SK-N-SH treated with all-trans-retinoic acid at 6 μM for 48 hours (cell line): ENCODE measurements around the gene TMEM52B.

Experiments
- ARNTL ChIP-seq: fragments of 450-650 bp; formaldehyde crosslinking; IDR thresholded peaks from 2 replicates; pipeline ENCODE4 v1.5.0; 2020; ENCODE audit warnings: low read depth, mild to moderate bottlenecking, moderate library complexity, borderline replicate concordance
- ESRRG ChIP-seq: fragments of 250-450 bp; sonication (Bioruptor Pico); IDR thresholded peaks from 2 replicates; pipeline ENCODE4 v1.6.1; 2021; ENCODE audit warnings: mild to moderate bottlenecking
- GLIS3 ChIP-seq: fragments of 250-450 bp; sonication (Bioruptor Pico); IDR thresholded peaks from 2 replicates; pipeline ENCODE4 v1.5.0; 2020; ENCODE audit warnings: mild to moderate bottlenecking, moderate library complexity
- RARB ChIP-seq: fragments of 250-450 bp; sonication (Bioruptor Pico); IDR thresholded peaks from 2 replicates; pipeline ENCODE4 v1.8.0; 2021; ENCODE audit warnings: mild to moderate bottlenecking, moderate library complexity
- SNAI2 ChIP-seq: fragments of 250-450 bp; sonication (Bioruptor Pico); IDR thresholded peaks from 2 replicates; pipeline ENCODE4 v1.5.0; 2020; ENCODE audit warnings: mild to moderate bottlenecking, moderate library complexity
- TOX ChIP-seq: fragments of 250-450 bp; sonication (Bioruptor Pico); IDR thresholded peaks from 2 replicates; pipeline ENCODE4 v1.8.0; 2021; ENCODE audit warnings: mild to moderate bottlenecking, moderate library complexity, borderline replicate concordance
- ZC3H10 ChIP-seq: fragments of 250-450 bp; sonication (Bioruptor Pico); IDR thresholded peaks from 2 replicates; pipeline ENCODE4 v1.5.1; 2021; ENCODE audit warnings: mild to moderate bottlenecking, moderate library complexity
- ZFP3 ChIP-seq: fragments of 250-450 bp; sonication (Bioruptor Pico); IDR thresholded peaks from 2 replicates; pipeline ENCODE4 v1.5.0; 2020; ENCODE audit warnings: mild to moderate bottlenecking, moderate library complexity
- ZFP30 ChIP-seq: fragments of 450-650 bp; formaldehyde crosslinking; IDR thresholded peaks from 2 replicates; pipeline ENCODE4 v1.5.0; 2022; ENCODE audit warnings: mild to moderate bottlenecking, moderate library complexity
- ZNF70 ChIP-seq: fragments of 450-650 bp; formaldehyde crosslinking; IDR thresholded peaks from 2 replicates; pipeline ENCODE4 v1.5.0; 2020; ENCODE audit warnings: mild to moderate bottlenecking, moderate library complexity
- ZNF8 ChIP-seq: fragments of 450-650 bp; formaldehyde crosslinking; IDR thresholded peaks from 2 replicates; pipeline ENCODE4 v1.5.0; 2020; ENCODE audit warnings: mild to moderate bottlenecking, moderate library complexity
- TF ChIP-seq, protein P1 (sequence below): fragments of 250-450 bp; sonication (Bioruptor Pico); IDR thresholded peaks from 2 replicates; pipeline ENCODE4 v1.8.0; 2021; ENCODE audit warnings: low read depth, mild to moderate bottlenecking, moderate library complexity, borderline replicate concordance
- TF ChIP-seq, protein P2 (sequence below): fragments of 250-450 bp; sonication (Bioruptor Pico); IDR thresholded peaks from 2 replicates; pipeline ENCODE4 v1.5.1; 2020; ENCODE audit warnings: low read depth, mild to moderate bottlenecking, moderate library complexity

DNA sequence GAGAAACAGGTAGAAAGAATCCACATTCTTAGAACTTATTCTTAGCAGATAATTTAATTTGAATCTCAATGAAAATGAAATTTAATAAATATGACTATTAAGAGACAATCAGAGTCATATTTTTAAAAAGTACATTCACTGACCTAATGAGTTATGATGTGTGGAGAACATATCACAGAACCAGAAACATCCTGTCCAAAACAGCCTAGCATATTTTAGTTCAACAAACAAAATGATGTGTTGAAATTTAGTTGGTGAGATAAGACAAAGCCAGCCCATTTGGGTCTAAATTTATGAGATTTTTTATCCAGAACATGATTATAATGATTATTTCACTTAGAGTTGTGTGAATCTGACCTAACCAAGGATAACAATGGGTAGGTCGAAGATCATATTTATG lies 59.7 kb downstream of the TMEM52B start:
- TF ChIP-seq ZNF8 (CRISPR knock-in tag) (no peak), SNAI2 (CRISPR knock-in tag) (no peak), ESRRG (no peak), GLIS3 (CRISPR knock-in tag) (no peak), RARB (no peak), ZNF70 (CRISPR knock-in tag) (no peak), ZC3H10 (CRISPR knock-in tag) (no peak), ZFP3 (CRISPR knock-in tag) (no peak), TOX (no peak), ZFP30 (CRISPR knock-in tag) (no peak), ARNTL (CRISPR knock-in tag) (no peak)
- TF ChIP-seq, protein P1, sequence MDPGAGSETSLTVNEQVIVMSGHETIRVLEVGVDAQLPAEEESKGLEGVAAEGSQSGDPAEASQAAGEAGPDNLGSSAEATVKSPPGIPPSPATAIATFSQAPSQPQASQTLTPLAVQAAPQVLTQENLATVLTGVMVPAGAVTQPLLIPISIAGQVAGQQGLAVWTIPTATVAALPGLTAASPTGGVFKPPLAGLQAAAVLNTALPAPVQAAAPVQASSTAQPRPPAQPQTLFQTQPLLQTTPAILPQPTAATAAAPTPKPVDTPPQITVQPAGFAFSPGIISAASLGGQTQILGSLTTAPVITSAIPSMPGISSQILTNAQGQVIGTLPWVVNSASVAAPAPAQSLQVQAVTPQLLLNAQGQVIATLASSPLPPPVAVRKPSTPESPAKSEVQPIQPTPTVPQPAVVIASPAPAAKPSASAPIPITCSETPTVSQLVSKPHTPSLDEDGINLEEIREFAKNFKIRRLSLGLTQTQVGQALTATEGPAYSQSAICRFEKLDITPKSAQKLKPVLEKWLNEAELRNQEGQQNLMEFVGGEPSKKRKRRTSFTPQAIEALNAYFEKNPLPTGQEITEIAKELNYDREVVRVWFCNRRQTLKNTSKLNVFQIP (CRISPR knock-in tag), result no peak
- TF ChIP-seq, protein P2, sequence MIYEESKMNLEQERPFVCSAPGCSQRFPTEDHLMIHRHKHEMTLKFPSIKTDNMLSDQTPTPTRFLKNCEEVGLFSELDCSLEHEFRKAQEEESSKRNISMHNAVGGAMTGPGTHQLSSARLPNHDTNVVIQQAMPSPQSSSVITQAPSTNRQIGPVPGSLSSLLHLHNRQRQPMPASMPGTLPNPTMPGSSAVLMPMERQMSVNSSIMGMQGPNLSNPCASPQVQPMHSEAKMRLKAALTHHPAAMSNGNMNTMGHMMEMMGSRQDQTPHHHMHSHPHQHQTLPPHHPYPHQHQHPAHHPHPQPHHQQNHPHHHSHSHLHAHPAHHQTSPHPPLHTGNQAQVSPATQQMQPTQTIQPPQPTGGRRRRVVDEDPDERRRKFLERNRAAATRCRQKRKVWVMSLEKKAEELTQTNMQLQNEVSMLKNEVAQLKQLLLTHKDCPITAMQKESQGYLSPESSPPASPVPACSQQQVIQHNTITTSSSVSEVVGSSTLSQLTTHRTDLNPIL (CRISPR knock-in tag), result no peak
